ENCODE results near the gene MRPL14. TPM values are rescaled to one million over a fixed set of nuclear protein-coding genes. Genes with fewer than 3 reads are reported as not detected.

MRPL14 gene
- total and polyA plus RNA-seq, 10 of the 15 experiments (the other 5 are each of a cell fraction or from before 2014, with no cell fraction given): 80.5 to 294 (median 122) TPM

DNA sequence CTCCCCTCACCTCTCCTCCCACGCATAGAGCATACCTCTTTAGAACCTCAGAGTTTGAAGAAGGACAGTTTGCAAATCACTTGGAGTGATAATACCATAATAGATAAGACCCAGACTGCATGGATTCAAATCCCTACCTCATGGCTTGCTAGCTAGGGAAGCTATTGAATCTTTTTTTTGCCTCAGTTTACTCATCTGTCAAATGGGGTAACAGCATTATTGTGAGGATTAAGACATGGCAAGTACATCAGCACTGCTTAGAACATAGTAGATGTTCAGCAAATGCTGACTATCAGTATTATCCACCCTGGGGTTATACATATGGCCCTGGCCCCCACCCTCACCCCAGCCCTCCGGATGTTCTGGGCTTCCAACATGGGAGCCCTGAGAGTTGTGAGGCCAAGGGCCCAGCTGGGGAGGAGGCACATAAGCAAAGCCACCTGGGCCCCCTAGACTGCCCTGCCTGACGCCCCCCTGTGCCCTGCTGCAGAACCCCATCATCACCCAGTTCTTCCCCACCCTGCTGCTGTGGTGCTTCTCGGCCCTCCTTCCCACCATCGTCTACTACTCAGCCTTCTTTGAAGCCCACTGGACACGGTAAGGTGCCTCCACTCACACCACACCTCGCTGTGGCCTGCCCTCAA lies 22.2 kb upstream of the MRPL14 start:
- POLR2A ChIA-PET: no interaction called here
- SMC1A ChIA-PET (ENCODE audit: uncharacterized antibody, unreplicated experiment): interaction anchor here (0.6 kb wide), 1 partner anchor 13 kb away, joined by 4 read pairs; no protein-coding TSS in a partner anchor
- in situ Hi-C loops (cut with MboI): loop anchor here (10.0 kb wide), 1 partner anchor 45 kb away; no protein-coding TSS in a partner anchor
- BruUV-seq (replicated peaks): no TSS peak
- RAD21 ChIA-PET (ENCODE audit: unreplicated experiment): interaction anchor here (1.8 kb wide), 1 partner anchor 54 kb away, joined by 9 read pairs; no protein-coding TSS in a partner anchor
- no peak overlapping the region for H3K4me2 ChIP-seq (ENCODE audit: control insufficient read depth, insufficient read depth)
- no peak overlapping the region for H3K27ac ChIP-seq (ENCODE audit: control insufficient read depth, insufficient read depth)
- H3K4me1 ChIP-seq (ENCODE audit: control insufficient read depth, insufficient read depth, low read length): no peaks in the 10 kb centered on the region; the same call in 1 of the 2 replicates
- no peaks in the 10 kb centered on the region for H3K9me3 ChIP-seq (replicated peaks; ENCODE audit: control insufficient read depth, insufficient read depth, low read length)
- no peak overlapping the region for H3K9ac ChIP-seq (ENCODE audit: control insufficient read depth, insufficient read depth, low read length)
- H3K4me3 ChIP-seq: no peak overlapping the region
- CTCF ChIA-PET: interaction anchor here (9.3 kb wide), 1 partner anchor 52 kb away, joined by 85 read pairs; no protein-coding TSS in a partner anchor
- peaks cover 0 to 3% of the 10 kb centered on the region in 2 experiments; a peak in 3 of 4 replicates for H3K36me3 ChIP-seq (ENCODE audit: control insufficient read depth in 2 of 2, insufficient read depth in 2 of 2, low read length in 1 of 2)
- intact Hi-C loops (cut with micrococcal nuclease; ENCODE audit: unreplicated experiment): loop anchor here (5.0 kb wide), 1 partner anchor 188 kb away; no protein-coding TSS in a partner anchor
- FAIRE-seq (no peak), ATAC-seq (no peak), DNase-seq (ENCODE audit: low read depth, low spot score) (no peak)
- no peaks in the 10 kb centered on the region for H3K27me3 ChIP-seq (replicated peaks in 1 of 2; ENCODE audit: control insufficient read depth in 2 of 2, insufficient read depth in 2 of 2, low read length in 1 of 2)
- 58% methylated on average over 7 of the region's 7 CpGs for WGBS (ENCODE audit: insufficient coverage, insufficient replicate concordance, low lambda C conversion rate, missing lambda C conversion rate)
- no peak overlapping the region for H2AFZ ChIP-seq (ENCODE audit: control insufficient read depth, low read depth, low read length)
- no peaks in the 10 kb centered on the region for H4K20me1 ChIP-seq (ENCODE audit: control insufficient read depth, insufficient read depth)
- TF ChIP-seq SMAD5 (IDR thresholded peaks at IDR 0.05; ENCODE audit: low read depth): no peak
- no peak for TF ChIP-seq HSF1 (IDR thresholded peaks at IDR 0.05; ENCODE audit: low read depth, low read length)
- H3K79me2 ChIP-seq (ENCODE audit: control insufficient read depth, insufficient read depth, low read length): no peaks in the 10 kb centered on the region

GRCh38 chr6:44148306-44148705 lies 21.1 kb upstream of the MRPL14 start:
- no peaks in the 10 kb centered on the region for H3K27me3 ChIP-seq (replicated peaks in 1 of 2; ENCODE audit: control insufficient read depth in 2 of 2, insufficient read depth in 2 of 2, low read length in 1 of 2)
- no peak overlapping the region for H3K27ac ChIP-seq (ENCODE audit: control insufficient read depth, insufficient read depth)
- ChIA-PET POLR2A (no interaction called here), CTCF (interaction anchor here (9.3 kb wide), 1 partner anchor 51 kb away, joined by 85 read pairs; no protein-coding TSS in a partner anchor), RAD21 (ENCODE audit: unreplicated experiment) (no interaction called here), SMC1A (ENCODE audit: uncharacterized antibody, unreplicated experiment) (no interaction called here)
- H3K9ac ChIP-seq (ENCODE audit: control insufficient read depth, insufficient read depth, low read length): no peak overlapping the region
- TF ChIP-seq WRNIP1 (IDR thresholded peaks at IDR 0.05; ENCODE audit: borderline replicate concordance, low read depth, low read length): no peak
- TF ChIP-seq TCF7 (IDR thresholded peaks at IDR 0.05; ENCODE audit: borderline replicate concordance): no peak
- no peak for TF ChIP-seq ASH2L (IDR thresholded peaks at IDR 0.05; ENCODE audit: borderline replicate concordance, low read depth)
- TF ChIP-seq ZBTB40 (IDR thresholded peaks at IDR 0.05; ENCODE audit: borderline replicate concordance): no peak
- peaks cover 0 to 3% of the 10 kb centered on the region in 2 experiments; a peak in 3 of 4 replicates for H3K36me3 ChIP-seq (ENCODE audit: control insufficient read depth in 2 of 2, insufficient read depth in 2 of 2, low read length in 1 of 2)
- intact Hi-C loops (cut with micrococcal nuclease; ENCODE audit: unreplicated experiment): no loop called here
- in situ Hi-C loops (cut with MboI): no loop called here
- no peak for ATAC-seq
- no peaks in the 10 kb centered on the region; the same call in 1 of the 2 replicates for H3K4me1 ChIP-seq (ENCODE audit: control insufficient read depth, insufficient read depth, low read length)
- no peak overlapping the region for H3K4me2 ChIP-seq (ENCODE audit: control insufficient read depth, insufficient read depth)
- no peak for DNase-seq (ENCODE audit: low read depth, low spot score)
- FAIRE-seq: no peak
- no peaks in the 10 kb centered on the region for H4K20me1 ChIP-seq (ENCODE audit: control insufficient read depth, insufficient read depth)
- BruUV-seq (replicated peaks): no TSS peak
- H3K79me2 ChIP-seq (ENCODE audit: control insufficient read depth, insufficient read depth, low read length): no peaks in the 10 kb centered on the region
- H3K9me3 ChIP-seq (replicated peaks; ENCODE audit: control insufficient read depth, insufficient read depth, low read length): no peaks in the 10 kb centered on the region
- H3K4me3 ChIP-seq: no peak overlapping the region
- WGBS (ENCODE audit: insufficient coverage, insufficient replicate concordance, low lambda C conversion rate, missing lambda C conversion rate): 79% methylated on average over 9 of the region's 9 CpGs
- H2AFZ ChIP-seq (ENCODE audit: control insufficient read depth, low read depth, low read length): no peak overlapping the region

Measured in GM12878 (cell line).